Activated T-helper 17 cell treated with anti-CD3 and anti-CD28 coated beads, Interleukin-2, amount 50 U/mL, for 72 hours (primary cell): Measurements from ENCODE around the gene NGDN. TPM values are rescaled to one million over a fixed set of nuclear protein-coding genes. Genes with fewer than 3 reads are reported as not detected.
"Not testable (repeated sequence)": the region's sequence is repeated elsewhere in the genome, so short reads cannot be mapped to it uniquely, and the experiment has no call there.

Experiments used
- ATAC-seq: fragments of 150-1000 bp; cut with Tn5 transposase; replicated peaks from 2 replicates; pipeline ENCODE4 v1.10.0; 2021; ENCODE audit warnings: mild to moderate bottlenecking, moderate library complexity
- H3K27ac Mint-ChIP-seq: one replicate; pipeline ENCODE4 v1.8.0; 2022; ENCODE audit warnings: mixed read lengths
- H3K27me3 Mint-ChIP-seq: one replicate; pipeline ENCODE4 v1.8.0; 2022; ENCODE audit warnings: mixed read lengths
- H3K36me3 Mint-ChIP-seq: one replicate; pipeline ENCODE4 v1.8.0; 2022; ENCODE audit warnings: low read depth, mild to moderate bottlenecking, mixed read lengths
- H3K4me1 Mint-ChIP-seq: one replicate; pipeline ENCODE4 v1.8.0; 2022; ENCODE audit warnings: mixed read lengths
- H3K4me3 Mint-ChIP-seq: one replicate; pipeline ENCODE4 v1.8.0; 2022; ENCODE audit warnings: mild to moderate bottlenecking, mixed read lengths
- H3K9me3 Mint-ChIP-seq: one replicate; pipeline ENCODE4 v1.8.0; 2022; ENCODE audit warnings: mixed read lengths
- total RNA-seq, 2 donors: library from RNA; stranded (reverse); gene quantifications; one replicate each; pipeline ENCODE4 v1.2.3, GENCODE V29; 2022

NGDN gene
- 10 to 100 TPM; 43.5 to 53.1 TPM for total RNA-seq

- Mint-ChIP-seq H3K27me3 (no peaks in the 10 kb centered on the region), H3K36me3 (no peaks in the 10 kb centered on the region), H3K9me3 (no peaks in the 10 kb centered on the region), H3K4me3 (no peak within 1 kb of the TSS), H3K4me1 (peaks cover 9% of the 10 kb centered on the region), H3K27ac (peak within 1 kb of the TSS; percentile 68)
- peak; percentile 96 for ATAC-seq
These were observed at the start of gene NGDN for GRCh38 chr14:23469127-23469905. TSS of gene NGDN (plus strand) at chr14:23469703. CDS start at chr14:23469716, 13 bp downstream.

GRCh38 chr14:23421594-23421993 lies 47.9 kb upstream of the NGDN start:
- peak overlapping the region; percentile 30 for H3K4me3 Mint-ChIP-seq
- ATAC-seq = peak; percentile 92
- peaks cover 6% of the 10 kb centered on the region for H3K27me3 Mint-ChIP-seq
- no peaks in the 10 kb centered on the region for H3K4me1 Mint-ChIP-seq
- H3K27ac Mint-ChIP-seq = peak overlapping the region; percentile 67
- H3K9me3 Mint-ChIP-seq = no peaks in the 10 kb centered on the region
- no peaks in the 10 kb centered on the region for H3K36me3 Mint-ChIP-seq

- H3K9me3 Mint-ChIP-seq = no peaks in the 10 kb centered on the region
- H3K27ac Mint-ChIP-seq = peak overlapping the region; percentile 32
- ATAC-seq = no peak
- H3K36me3 Mint-ChIP-seq = no peaks in the 10 kb centered on the region
- peaks cover 3% of the 10 kb centered on the region for H3K27me3 Mint-ChIP-seq
- no peak overlapping the region for H3K4me3 Mint-ChIP-seq
- H3K4me1 Mint-ChIP-seq = no peaks in the 10 kb centered on the region
These were observed 45.8 kb upstream of the NGDN start for GRCh38 chr14:23423657-23424056.

- no peak overlapping the region for H3K4me3 Mint-ChIP-seq
- no peak for ATAC-seq
- no peak overlapping the region for H3K27ac Mint-ChIP-seq
- H3K4me1 Mint-ChIP-seq = no peaks in the 10 kb centered on the region
- no peaks in the 10 kb centered on the region for H3K9me3 Mint-ChIP-seq
- no peaks in the 10 kb centered on the region for H3K36me3 Mint-ChIP-seq
- H3K27me3 Mint-ChIP-seq = peaks cover 2% of the 10 kb centered on the region
These were observed 44.3 kb upstream of the NGDN start for GRCh38 chr14:23425169-23425568.

GRCh38 chr14:23425798-23426197 lies 43.7 kb upstream of the NGDN start:
- ATAC-seq = not testable (repeated sequence)

GRCh38 chr14:23428686-23429495 lies 40.6 kb upstream of the NGDN start:
- Mint-ChIP-seq H3K9me3 (no peaks in the 10 kb centered on the region), H3K4me3 (no peak overlapping the region), H3K27ac (no peak overlapping the region), H3K27me3 (peaks cover 6% of the 10 kb centered on the region), H3K36me3 (no peaks in the 10 kb centered on the region), H3K4me1 (no peaks in the 10 kb centered on the region)
- no peak for ATAC-seq

More at GRCh38 chr14:23425798-23426197, 43.7 kb upstream of the NGDN start:
- H3K36me3 Mint-ChIP-seq, H3K4me3 Mint-ChIP-seq, H3K9me3 Mint-ChIP-seq, H3K27ac Mint-ChIP-seq, H3K4me1 Mint-ChIP-seq, H3K27me3 Mint-ChIP-seq: not testable (repeated sequence)

- no peaks in the 10 kb centered on the region for H3K9me3 Mint-ChIP-seq
- no peak overlapping the region for H3K4me3 Mint-ChIP-seq
- H3K27ac Mint-ChIP-seq = no peak overlapping the region
- H3K4me1 Mint-ChIP-seq = no peaks in the 10 kb centered on the region
- H3K36me3 Mint-ChIP-seq = no peaks in the 10 kb centered on the region
- H3K27me3 Mint-ChIP-seq = peaks cover 6% of the 10 kb centered on the region
- ATAC-seq = no peak
These were observed 39.3 kb upstream of the NGDN start for GRCh38 chr14:23430016-23430722.

- no peaks in the 10 kb centered on the region for H3K9me3 Mint-ChIP-seq
- ATAC-seq = no peak
- H3K4me3 Mint-ChIP-seq = no peak overlapping the region
- H3K4me1 Mint-ChIP-seq = no peaks in the 10 kb centered on the region
- H3K27me3 Mint-ChIP-seq = peaks cover 6% of the 10 kb centered on the region
- no peaks in the 10 kb centered on the region for H3K36me3 Mint-ChIP-seq
- H3K27ac Mint-ChIP-seq = no peak overlapping the region
These were observed 38.8 kb upstream of the NGDN start for GRCh38 chr14:23430723-23431085.

GRCh38 chr14:23431486-23431885 lies 38.0 kb upstream of the NGDN start:
- H3K36me3 Mint-ChIP-seq = no peaks in the 10 kb centered on the region
- H3K9me3 Mint-ChIP-seq = no peaks in the 10 kb centered on the region
- ATAC-seq = no peak
- peaks cover 6% of the 10 kb centered on the region for H3K27me3 Mint-ChIP-seq
- H3K27ac Mint-ChIP-seq = no peak overlapping the region
- no peak overlapping the region for H3K4me3 Mint-ChIP-seq
- H3K4me1 Mint-ChIP-seq = no peaks in the 10 kb centered on the region

GRCh38 chr14:23432102-23432925 lies 37.2 kb upstream of the NGDN start:
- H3K4me1 Mint-ChIP-seq = no peaks in the 10 kb centered on the region
- no peak overlapping the region for H3K27ac Mint-ChIP-seq
- no peaks in the 10 kb centered on the region for H3K36me3 Mint-ChIP-seq
- no peak overlapping the region for H3K4me3 Mint-ChIP-seq
- ATAC-seq = no peak
- H3K27me3 Mint-ChIP-seq = peaks cover 6% of the 10 kb centered on the region
- no peaks in the 10 kb centered on the region for H3K9me3 Mint-ChIP-seq

- no peak overlapping the region for H3K27ac Mint-ChIP-seq
- H3K9me3 Mint-ChIP-seq = no peaks in the 10 kb centered on the region
- H3K4me1 Mint-ChIP-seq = no peaks in the 10 kb centered on the region
- H3K27me3 Mint-ChIP-seq = peaks cover 6% of the 10 kb centered on the region
- no peak for ATAC-seq
- H3K4me3 Mint-ChIP-seq = no peak overlapping the region
- no peaks in the 10 kb centered on the region for H3K36me3 Mint-ChIP-seq
These were observed 36.6 kb upstream of the NGDN start for GRCh38 chr14:23432946-23433345.

GRCh38 chr14:23433457-23433856 lies 36.0 kb upstream of the NGDN start:
- H3K27ac Mint-ChIP-seq = no peak overlapping the region
- H3K36me3 Mint-ChIP-seq = no peaks in the 10 kb centered on the region
- H3K4me1 Mint-ChIP-seq = no peaks in the 10 kb centered on the region
- H3K4me3 Mint-ChIP-seq = no peak overlapping the region
- ATAC-seq = no peak
- no peaks in the 10 kb centered on the region for H3K9me3 Mint-ChIP-seq
- peaks cover 6% of the 10 kb centered on the region for H3K27me3 Mint-ChIP-seq

- Mint-ChIP-seq H3K9me3 (no peaks in the 10 kb centered on the region), H3K4me3 (no peak overlapping the region), H3K4me1 (no peaks in the 10 kb centered on the region), H3K36me3 (no peaks in the 10 kb centered on the region), H3K27ac (no peak overlapping the region), H3K27me3 (peaks cover 6% of the 10 kb centered on the region)
- ATAC-seq = no peak
These were observed 34.8 kb upstream of the NGDN start for GRCh38 chr14:23434488-23435222.
